OCI-LY7 (cell line): ENCODE data around the gene RASAL2. TPM values are rescaled to one million over a fixed set of nuclear protein-coding genes. Genes with fewer than 3 reads are reported as not detected.

Source experiments
- BruUV-seq: library from RNA; stranded (reverse); fragments of 400-500 nt; replicated peaks from 2 replicates; lab custom pipeline; 2021; lab: Mats Ljungman, UMichigan
- CTCF ChIA-PET: fragments of 300-600 bp; sonication (Branson Sonifier 250); formaldehyde crosslinking; loops from one replicate; lab custom pipeline; 2022; ENCODE audit warnings: antibody characterized with exemption; ENCODE audit not compliant: unreplicated experiment; lab: Charles Lee
- POLR2A ChIA-PET: fragments of 300-600 bp; sonication (Branson Sonifier 250); formaldehyde crosslinking; loops from one replicate; lab custom pipeline; 2022; ENCODE audit warnings: antibody characterized with exemption; lab: Charles Lee
- DNase-seq: peaks from one replicate; pipeline ENCODE4 v3.0.0-alpha.2; 2015; ENCODE audit warnings: low spot score
- H2AFZ ChIP-seq: fragments of 200-600 bp; sonication (generic), shearing (Covaris generic); 2 replicates; pipeline ENCODE4 v1.6.1; 2014; ENCODE audit warnings: mild to moderate bottlenecking, antibody characterized with exemption, low read length, moderate library complexity
- H3K27ac ChIP-seq: fragments of 200-600 bp; sonication (generic); 2 replicates; pipeline ENCODE4 v1.5.1; 2014; ENCODE audit warnings: mixed run types, low read depth, mild to moderate bottlenecking, moderate library complexity, low read length, inconsistent platforms; ENCODE audit not compliant: poor library complexity, severe bottlenecking
- H3K36me3 ChIP-seq: fragments of 200-600 bp; sonication (generic); 2 replicates; pipeline ENCODE4 v1.6.1; 2014; ENCODE audit warnings: mild to moderate bottlenecking, antibody characterized with exemption, low read length, moderate library complexity, mixed read lengths; ENCODE audit not compliant: insufficient read depth
- H3K4me1 ChIP-seq: fragments of 200-600 bp; sonication (generic); 2 replicates; pipeline ENCODE4 v1.5.1; 2014; ENCODE audit warnings: mild to moderate bottlenecking, low read length; ENCODE audit not compliant: insufficient read depth, poor library complexity, severe bottlenecking
- H3K4me2 ChIP-seq: fragments of 200-600 bp; sonication (generic); 2 replicates; pipeline ENCODE4 v1.6.1; 2014; ENCODE audit warnings: mild to moderate bottlenecking, low read length
- H3K4me3 ChIP-seq: fragments of 200-600 bp; sonication (generic); 2 replicates; pipeline ENCODE4 v1.5.1; 2014; ENCODE audit warnings: mild to moderate bottlenecking, low read depth, low read length; ENCODE audit not compliant: poor library complexity, severe bottlenecking
- H3K79me2 ChIP-seq: fragments of 200-600 bp; sonication (generic); 2 replicates; pipeline ENCODE4 v1.6.1; 2016; ENCODE audit warnings: low read depth, mild to moderate bottlenecking, low read length, moderate library complexity, mixed read lengths; ENCODE audit not compliant: insufficient read depth
- H3K9me2 ChIP-seq: fragments of 200-600 bp; sonication (generic); 2 replicates; pipeline ENCODE4 v1.6.1; 2016; ENCODE audit warnings: mild to moderate bottlenecking, low read length, mixed read lengths; ENCODE audit not compliant: insufficient read depth
- H3K9me3 ChIP-seq: fragments of 200-600 bp; sonication (generic); 2 replicates; pipeline ENCODE4 v1.6.1; 2014; ENCODE audit warnings: mild to moderate bottlenecking, mixed run types, low read length, mixed read lengths
- H4K20me1 ChIP-seq: fragments of 200-600 bp; sonication (generic); 2 replicates; pipeline ENCODE4 v1.6.1; 2014; ENCODE audit warnings: mild to moderate bottlenecking, antibody characterized with exemption, low read length, moderate library complexity, mixed read lengths; ENCODE audit not compliant: insufficient read depth
- EZH2phosphoT487 ChIP-seq: fragments of 200-600 bp; sonication (generic); IDR thresholded peaks from 2 replicates; pipeline ENCODE4 v1.6.1; 2018; ENCODE audit warnings: low read depth, borderline replicate concordance, mild to moderate bottlenecking, mixed run types, antibody characterized with exemption, low read length, moderate library complexity, mixed read lengths
- intact Hi-C: fragments of 100-400 bp; cut with micrococcal nuclease; formaldehyde crosslinking; loops from one replicate; pipeline ENCODE4 v1.10.0; 2022; ENCODE audit not compliant: unreplicated experiment
- total RNA-seq, 2 experiments: library from RNA; depleted of rRNA in 1 of 2; stranded (reverse); fragments of >200 nt in 1 of 2; shearing (Covaris generic) in 1 of 2; gene quantifications; 2 replicates each; pipeline ENCODE4 v1.2.3, GENCODE V29; 2014 to 2022
- TF ChIP-seq, protein P1 (sequence below): fragments of 200-600 bp; sonication (generic); conservative IDR thresholded peaks from 2 replicates; pipeline ENCODE4 v1.5.1; 2014; ENCODE audit warnings: mild to moderate bottlenecking, antibody characterized with exemption, low read length, moderate library complexity, mixed read lengths

The RASAL2 gene
- total RNA-seq, 2 experiments from 2014 or later = 0.09 to 0.27 TPM

DNA sequence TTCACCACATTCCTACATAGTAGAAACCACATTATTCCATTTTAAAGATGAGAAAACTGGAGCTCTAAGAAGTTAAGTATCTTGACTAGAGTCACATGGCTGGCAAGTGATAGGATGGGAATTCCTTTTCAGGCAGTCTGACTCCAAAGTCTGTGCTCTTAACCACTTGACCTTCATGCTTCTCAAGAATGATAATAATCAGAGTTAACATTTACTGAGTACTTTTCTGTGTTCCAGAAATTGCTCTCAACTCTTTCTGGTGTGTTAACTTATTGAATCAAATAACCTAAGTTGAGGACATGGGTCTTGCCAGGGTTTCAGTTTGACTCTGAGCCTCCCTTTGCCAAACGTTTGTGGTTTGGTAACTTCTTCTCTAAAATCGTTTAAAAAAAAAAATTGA is 169.4 kb downstream of the RASAL2 start:
- intact Hi-C loops = no loop called here
- Histone ChIP-seq H3K9me3 (no peaks in the 10 kb centered on the region), H3K4me1 (no peaks in the 10 kb centered on the region), H3K36me3 (no peaks in the 10 kb centered on the region), H3K4me2 (no peak overlapping the region), H3K9me2 (no peaks in the 10 kb centered on the region), H4K20me1 (no peaks in the 10 kb centered on the region), H3K79me2 (no peaks in the 10 kb centered on the region), H3K4me3 (no peak overlapping the region), H3K27ac (no peak overlapping the region), H2AFZ (no peak overlapping the region)
- no peak for DNase-seq
- BruUV-seq = no TSS peak
- POLR2A ChIA-PET = no interaction called here
- TF ChIP-seq EZH2phosphoT487 = no peak
- TF ChIP-seq, protein P1, sequence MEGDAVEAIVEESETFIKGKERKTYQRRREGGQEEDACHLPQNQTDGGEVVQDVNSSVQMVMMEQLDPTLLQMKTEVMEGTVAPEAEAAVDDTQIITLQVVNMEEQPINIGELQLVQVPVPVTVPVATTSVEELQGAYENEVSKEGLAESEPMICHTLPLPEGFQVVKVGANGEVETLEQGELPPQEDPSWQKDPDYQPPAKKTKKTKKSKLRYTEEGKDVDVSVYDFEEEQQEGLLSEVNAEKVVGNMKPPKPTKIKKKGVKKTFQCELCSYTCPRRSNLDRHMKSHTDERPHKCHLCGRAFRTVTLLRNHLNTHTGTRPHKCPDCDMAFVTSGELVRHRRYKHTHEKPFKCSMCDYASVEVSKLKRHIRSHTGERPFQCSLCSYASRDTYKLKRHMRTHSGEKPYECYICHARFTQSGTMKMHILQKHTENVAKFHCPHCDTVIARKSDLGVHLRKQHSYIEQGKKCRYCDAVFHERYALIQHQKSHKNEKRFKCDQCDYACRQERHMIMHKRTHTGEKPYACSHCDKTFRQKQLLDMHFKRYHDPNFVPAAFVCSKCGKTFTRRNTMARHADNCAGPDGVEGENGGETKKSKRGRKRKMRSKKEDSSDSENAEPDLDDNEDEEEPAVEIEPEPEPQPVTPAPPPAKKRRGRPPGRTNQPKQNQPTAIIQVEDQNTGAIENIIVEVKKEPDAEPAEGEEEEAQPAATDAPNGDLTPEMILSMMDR = no peak
- CTCF ChIA-PET = no interaction called here

DNA sequence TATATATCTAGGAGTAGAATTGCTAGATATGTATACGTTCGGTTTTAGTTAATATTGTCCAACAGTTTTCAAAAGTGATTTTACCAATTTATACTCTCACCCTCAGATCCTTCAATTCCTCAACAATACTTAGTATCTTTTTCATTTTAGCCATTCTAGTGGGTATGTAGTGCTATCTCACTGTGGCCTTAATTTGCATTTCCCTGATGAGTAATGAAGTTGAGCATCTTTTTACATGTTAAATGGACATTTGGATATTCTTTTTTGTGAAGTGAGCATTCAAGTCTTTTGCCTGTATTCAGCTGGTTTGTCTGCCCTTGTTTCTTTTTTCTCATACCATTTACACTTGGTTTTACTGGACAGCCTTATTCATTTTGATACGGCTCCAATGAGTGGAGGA is 172.2 kb downstream of the RASAL2 start:
- H3K4me3 ChIP-seq = no peak overlapping the region
- TF ChIP-seq, protein P1 = no peak
- no peak for TF ChIP-seq EZH2phosphoT487
- no peak overlapping the region for H3K4me2 ChIP-seq
- no peaks in the 10 kb centered on the region for H3K4me1 ChIP-seq
- H4K20me1 ChIP-seq = no peaks in the 10 kb centered on the region
- H3K27ac ChIP-seq = no peak overlapping the region
- H2AFZ ChIP-seq = no peak overlapping the region
- intact Hi-C loops = no loop called here
- POLR2A ChIA-PET = no interaction called here
- CTCF ChIA-PET = no interaction called here
- H3K9me3 ChIP-seq = no peaks in the 10 kb centered on the region
- BruUV-seq = no TSS peak
- H3K36me3 ChIP-seq = no peaks in the 10 kb centered on the region
- H3K9me2 ChIP-seq = no peaks in the 10 kb centered on the region
- no peaks in the 10 kb centered on the region for H3K79me2 ChIP-seq
- no peak for DNase-seq

DNA sequence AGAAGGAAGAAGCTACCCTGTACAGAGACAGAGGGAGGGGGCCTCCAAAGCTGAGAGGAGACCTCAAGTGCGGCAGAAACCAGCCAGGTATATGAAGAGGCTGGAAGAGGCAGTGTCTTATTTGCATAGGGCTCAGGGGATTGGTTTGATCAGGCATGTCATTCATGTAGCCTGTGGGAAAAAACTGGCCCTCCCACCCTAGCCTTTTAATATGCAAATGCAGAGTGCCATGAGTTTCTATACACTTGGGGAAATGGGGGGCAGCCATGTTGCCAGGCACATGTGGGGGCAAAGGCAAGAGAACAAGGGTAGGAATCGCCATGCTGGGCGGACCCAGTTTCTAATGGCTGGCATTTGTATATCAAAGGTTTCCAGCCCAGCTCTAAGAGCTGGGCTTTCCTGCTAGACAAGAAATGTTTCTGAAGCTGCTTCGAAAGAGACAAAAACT is 172.7 kb downstream of the RASAL2 start:
- ChIA-PET POLR2A (no interaction called here), CTCF (no interaction called here)
- no peak overlapping the region for H3K4me2 ChIP-seq
- no peaks in the 10 kb centered on the region for H4K20me1 ChIP-seq
- no peak overlapping the region for H3K4me3 ChIP-seq
- no peak overlapping the region for H2AFZ ChIP-seq
- H3K9me2 ChIP-seq = no peaks in the 10 kb centered on the region
- no peak for DNase-seq
- TF ChIP-seq, protein P1 = no peak
- no peak for TF ChIP-seq EZH2phosphoT487
- no peak overlapping the region for H3K27ac ChIP-seq
- no TSS peak for BruUV-seq
- no peaks in the 10 kb centered on the region for H3K4me1 ChIP-seq
- H3K9me3 ChIP-seq = no peaks in the 10 kb centered on the region
- no peaks in the 10 kb centered on the region for H3K79me2 ChIP-seq
- H3K36me3 ChIP-seq = no peaks in the 10 kb centered on the region
- intact Hi-C loops = no loop called here
